ENCODE results near the gene PTPRC.

DNA sequence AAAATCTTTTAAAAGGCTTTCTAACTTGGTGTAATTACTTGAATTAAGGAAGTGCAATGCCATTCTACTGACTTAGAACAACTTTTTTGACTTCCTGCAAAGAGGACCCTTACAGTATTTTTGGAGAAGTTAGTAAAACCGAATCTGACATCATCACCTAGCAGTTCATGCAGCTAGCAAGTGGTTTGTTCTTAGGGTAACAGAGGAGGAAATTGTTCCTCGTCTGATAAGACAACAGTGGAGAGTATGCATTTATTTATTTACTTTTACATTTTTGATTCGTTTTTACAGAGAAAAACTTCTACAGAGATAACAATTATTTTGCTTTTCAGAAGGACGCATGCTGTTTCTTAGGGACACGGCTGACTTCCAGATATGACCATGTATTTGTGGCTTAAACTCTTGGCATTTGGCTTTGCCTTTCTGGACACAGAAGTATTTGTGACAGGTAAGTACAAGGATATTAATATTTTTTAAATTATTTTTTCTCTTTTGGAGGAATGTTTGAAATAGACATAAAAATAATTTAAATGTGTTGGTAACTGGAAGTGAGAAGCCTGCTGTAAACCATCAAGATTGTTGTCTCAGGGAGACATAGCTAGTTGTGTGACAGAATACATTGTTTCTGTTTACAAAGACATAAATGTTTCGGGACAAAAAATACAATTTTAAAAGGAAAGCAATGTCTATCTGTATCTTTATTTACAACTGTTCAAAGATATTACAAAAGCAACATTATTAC is at the start of gene PTPRC:
- TF ChIP-seq SIN3A (IDR thresholded peaks at IDR 0.05; ENCODE audit: borderline replicate concordance, insufficient read depth, low read length) (no peak), TAF1 (IDR thresholded peaks at IDR 0.05; ENCODE audit: borderline replicate concordance, insufficient read depth, low read length) (no peak), REST (IDR thresholded peaks at IDR 0.05; ENCODE audit: insufficient read depth in 1 of 2, low read depth in 2 of 2, low read length in 2 of 2) (no peak), POLR2AphosphoS5 (IDR thresholded peaks at IDR 0.05; ENCODE audit: low read depth, low read length) (no peak)

All from PFSK-1 (cell line).